HL-60 (cell line): ENCODE data around the gene CIRBP.

Source experiments
- GABPA ChIP-seq: IDR thresholded peaks from 2 replicates; pipeline ENCODE4 v1.6.1; 2012; ENCODE audit warnings: low read depth
- POLR2AphosphoS5 ChIP-seq: IDR thresholded peaks from 2 replicates; pipeline ENCODE4 v1.6.1; 2012; ENCODE audit warnings: low read depth
- TF ChIP-seq, protein P1 (sequence below): IDR thresholded peaks from one replicate; pipeline ENCODE4 v1.5.1; 2011; ENCODE audit warnings: low read length, control low read depth, inconsistent platforms; ENCODE audit not compliant: insufficient read depth
- TF ChIP-seq, protein P2 (sequence below): IDR thresholded peaks from 2 replicates; pipeline ENCODE4 v1.6.1; 2012; ENCODE audit warnings: low read depth; ENCODE audit not compliant: insufficient replicate concordance

- TF ChIP-seq, protein P1, sequence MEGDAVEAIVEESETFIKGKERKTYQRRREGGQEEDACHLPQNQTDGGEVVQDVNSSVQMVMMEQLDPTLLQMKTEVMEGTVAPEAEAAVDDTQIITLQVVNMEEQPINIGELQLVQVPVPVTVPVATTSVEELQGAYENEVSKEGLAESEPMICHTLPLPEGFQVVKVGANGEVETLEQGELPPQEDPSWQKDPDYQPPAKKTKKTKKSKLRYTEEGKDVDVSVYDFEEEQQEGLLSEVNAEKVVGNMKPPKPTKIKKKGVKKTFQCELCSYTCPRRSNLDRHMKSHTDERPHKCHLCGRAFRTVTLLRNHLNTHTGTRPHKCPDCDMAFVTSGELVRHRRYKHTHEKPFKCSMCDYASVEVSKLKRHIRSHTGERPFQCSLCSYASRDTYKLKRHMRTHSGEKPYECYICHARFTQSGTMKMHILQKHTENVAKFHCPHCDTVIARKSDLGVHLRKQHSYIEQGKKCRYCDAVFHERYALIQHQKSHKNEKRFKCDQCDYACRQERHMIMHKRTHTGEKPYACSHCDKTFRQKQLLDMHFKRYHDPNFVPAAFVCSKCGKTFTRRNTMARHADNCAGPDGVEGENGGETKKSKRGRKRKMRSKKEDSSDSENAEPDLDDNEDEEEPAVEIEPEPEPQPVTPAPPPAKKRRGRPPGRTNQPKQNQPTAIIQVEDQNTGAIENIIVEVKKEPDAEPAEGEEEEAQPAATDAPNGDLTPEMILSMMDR = no peak
- no peak for TF ChIP-seq POLR2AphosphoS5
- TF ChIP-seq GABPA = no peak
- TF ChIP-seq, protein P2, sequence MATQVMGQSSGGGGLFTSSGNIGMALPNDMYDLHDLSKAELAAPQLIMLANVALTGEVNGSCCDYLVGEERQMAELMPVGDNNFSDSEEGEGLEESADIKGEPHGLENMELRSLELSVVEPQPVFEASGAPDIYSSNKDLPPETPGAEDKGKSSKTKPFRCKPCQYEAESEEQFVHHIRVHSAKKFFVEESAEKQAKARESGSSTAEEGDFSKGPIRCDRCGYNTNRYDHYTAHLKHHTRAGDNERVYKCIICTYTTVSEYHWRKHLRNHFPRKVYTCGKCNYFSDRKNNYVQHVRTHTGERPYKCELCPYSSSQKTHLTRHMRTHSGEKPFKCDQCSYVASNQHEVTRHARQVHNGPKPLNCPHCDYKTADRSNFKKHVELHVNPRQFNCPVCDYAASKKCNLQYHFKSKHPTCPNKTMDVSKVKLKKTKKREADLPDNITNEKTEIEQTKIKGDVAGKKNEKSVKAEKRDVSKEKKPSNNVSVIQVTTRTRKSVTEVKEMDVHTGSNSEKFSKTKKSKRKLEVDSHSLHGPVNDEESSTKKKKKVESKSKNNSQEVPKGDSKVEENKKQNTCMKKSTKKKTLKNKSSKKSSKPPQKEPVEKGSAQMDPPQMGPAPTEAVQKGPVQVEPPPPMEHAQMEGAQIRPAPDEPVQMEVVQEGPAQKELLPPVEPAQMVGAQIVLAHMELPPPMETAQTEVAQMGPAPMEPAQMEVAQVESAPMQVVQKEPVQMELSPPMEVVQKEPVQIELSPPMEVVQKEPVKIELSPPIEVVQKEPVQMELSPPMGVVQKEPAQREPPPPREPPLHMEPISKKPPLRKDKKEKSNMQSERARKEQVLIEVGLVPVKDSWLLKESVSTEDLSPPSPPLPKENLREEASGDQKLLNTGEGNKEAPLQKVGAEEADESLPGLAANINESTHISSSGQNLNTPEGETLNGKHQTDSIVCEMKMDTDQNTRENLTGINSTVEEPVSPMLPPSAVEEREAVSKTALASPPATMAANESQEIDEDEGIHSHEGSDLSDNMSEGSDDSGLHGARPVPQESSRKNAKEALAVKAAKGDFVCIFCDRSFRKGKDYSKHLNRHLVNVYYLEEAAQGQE = no peak
Observed at GRCh38 chr19:1226227-1226518, 43.0 kb upstream of the CIRBP start.
